HG03135 (cell line): ENCODE data around the gene VPREB1.
"Not testable (repeated sequence)": the region's sequence is repeated elsewhere in the genome, so short reads cannot be mapped to it uniquely, and the experiment has no call there.

ENCODE experiments used
- ATAC-seq: cut with Tn5 transposase; IDR thresholded peaks from one replicate; pipeline ENCODE4 v1.9.1; 2021; ENCODE audit warnings: mild to moderate bottlenecking, moderate library complexity; ENCODE audit not compliant: unreplicated experiment

The VPREB1 gene

GRCh38 chr22:22292656-22293055, 48.1 kb downstream of the VPREB1 start:
- not testable (repeated sequence) for ATAC-seq

- ATAC-seq: not testable (repeated sequence)
These were observed 48.9 kb downstream of the VPREB1 start for GRCh38 chr22:22293436-22293835.

GRCh38 chr22:22294641-22295040, 50.1 kb downstream of the VPREB1 start:
- ATAC-seq: not testable (repeated sequence)
